ENCODE data around the gene DCC.

GRCh38 chr18:53543711-53544110 is 1203.7 kb downstream of the DCC start:
- TF ChIP-seq CTCF (conservative IDR thresholded peaks at IDR 0.05 in 1 of 2, IDR thresholded peaks at IDR 0.05 in 1 of 2; ENCODE audit: low read depth in 1 of 2, low read length in 2 of 2) (no peak), EZH2 (IDR thresholded peaks at IDR 0.05; ENCODE audit: low read length, missing control alignments) (no peak)

Data from fibroblast of lung (primary cell).